Nephron (organoid): ENCODE data around the gene PIGU.
A peak's percentile ranks its signal among the peaks of the same experiment; 100 is the strongest.
"Not testable (repeated sequence)": the region's sequence is repeated elsewhere in the genome, so short reads cannot be mapped to it uniquely, and the experiment has no call there.

Source experiments
- H3K27ac Mint-ChIP-seq, 3 experiments: 2 replicates each; pipeline ENCODE4 v1.8.0; 2020; ENCODE audit warnings: mixed read lengths in 3 of 3, mild to moderate bottlenecking in 2 of 3, moderate library complexity in 1 of 3
- H3K27me3 Mint-ChIP-seq: 2 replicates; pipeline ENCODE4 v1.8.0; 2021; ENCODE audit warnings: low read depth, mild to moderate bottlenecking, moderate library complexity, mixed read lengths
- H3K36me3 Mint-ChIP-seq: 2 replicates; pipeline ENCODE4 v1.8.0; 2020; ENCODE audit warnings: low read depth, mixed read lengths
- H3K4me1 Mint-ChIP-seq: 2 replicates; pipeline ENCODE4 v1.8.0; 2020; ENCODE audit warnings: mixed read lengths
- H3K4me3 Mint-ChIP-seq, 3 experiments: 2 replicates each; pipeline ENCODE4 v1.8.0; 2020; ENCODE audit warnings: mild to moderate bottlenecking in 3 of 3, mixed read lengths in 3 of 3, moderate library complexity in 2 of 3
- H3K9me3 Mint-ChIP-seq: 2 replicates; pipeline ENCODE4 v1.8.0; 2020; ENCODE audit warnings: mixed read lengths
- CTCF ChIP-seq, 3 experiments: fragments of 200-600 bp; sonication (generic); IDR thresholded peaks; one replicate each; pipeline ENCODE4 v1.5.0; 2021; ENCODE audit warnings: antibody characterized with exemption in 3 of 3; ENCODE audit not compliant: unreplicated experiment in 3 of 3

The PIGU gene

GRCh38 chr20:34669094-34669493, 7.8 kb downstream of the PIGU start:
- peaks cover 7% of the 10 kb centered on the region for H3K9me3 Mint-ChIP-seq
- H3K36me3 Mint-ChIP-seq: peaks cover 22% of the 10 kb centered on the region
- H3K27ac Mint-ChIP-seq: no peak overlapping the region
- no peak overlapping the region for H3K4me3 Mint-ChIP-seq
- no peaks in the 10 kb centered on the region for H3K27me3 Mint-ChIP-seq
- no peaks in the 10 kb centered on the region for H3K4me1 Mint-ChIP-seq
- no peak for TF ChIP-seq CTCF (IDR thresholded peaks at IDR 0.05; ENCODE audit: unreplicated experiment in 3 of 3)

GRCh38 chr20:34664751-34665150, 12.1 kb downstream of the PIGU start:
- peaks cover 16% of the 10 kb centered on the region for H3K36me3 Mint-ChIP-seq
- not testable (repeated sequence) for H3K4me3 Mint-ChIP-seq, H3K9me3 Mint-ChIP-seq, H3K4me1 Mint-ChIP-seq, H3K27me3 Mint-ChIP-seq, H3K27ac Mint-ChIP-seq

GRCh38 chr20:34663213-34663943, 13.5 kb downstream of the PIGU start:
- Mint-ChIP-seq H3K4me1 (no peaks in the 10 kb centered on the region), H3K9me3 (peaks cover 4% of the 10 kb centered on the region), H3K36me3 (peaks cover 13% of the 10 kb centered on the region), H3K27me3 (no peaks in the 10 kb centered on the region), H3K4me3 (no peak overlapping the region), H3K27ac (no peak overlapping the region)
- no peak for TF ChIP-seq CTCF (IDR thresholded peaks at IDR 0.05; ENCODE audit: unreplicated experiment in 3 of 3)

GRCh38 chr20:34661811-34662210, 15.1 kb downstream of the PIGU start:
- H3K4me3 Mint-ChIP-seq, H3K9me3 Mint-ChIP-seq, H3K27ac Mint-ChIP-seq, H3K27me3 Mint-ChIP-seq, H3K4me1 Mint-ChIP-seq: not testable (repeated sequence)
- peaks cover 16% of the 10 kb centered on the region for H3K36me3 Mint-ChIP-seq

GRCh38 chr20:34658654-34659053, 18.2 kb downstream of the PIGU start:
- peaks cover 25% of the 10 kb centered on the region for H3K36me3 Mint-ChIP-seq
- H3K4me3 Mint-ChIP-seq, H3K9me3 Mint-ChIP-seq, H3K27me3 Mint-ChIP-seq, H3K27ac Mint-ChIP-seq, H3K4me1 Mint-ChIP-seq: not testable (repeated sequence)

GRCh38 chr20:34654207-34654744, 22.6 kb downstream of the PIGU start:
- H3K27ac Mint-ChIP-seq: peak overlapping the region; percentile 54 to 77 (median 67)
- H3K4me1 Mint-ChIP-seq: no peaks in the 10 kb centered on the region
- no peak for TF ChIP-seq CTCF (IDR thresholded peaks at IDR 0.05; ENCODE audit: unreplicated experiment in 3 of 3)

GRCh38 chr20:34651200-34651599, 25.7 kb downstream of the PIGU start:
- H3K36me3 Mint-ChIP-seq: peaks cover 47% of the 10 kb centered on the region
- no peaks in the 10 kb centered on the region for H3K27me3 Mint-ChIP-seq
- H3K4me1 Mint-ChIP-seq: no peaks in the 10 kb centered on the region
- no peak overlapping the region for H3K4me3 Mint-ChIP-seq
- no peak for TF ChIP-seq CTCF (IDR thresholded peaks at IDR 0.05; ENCODE audit: unreplicated experiment in 3 of 3)
- H3K27ac Mint-ChIP-seq: no peak overlapping the region
- H3K9me3 Mint-ChIP-seq: no peaks in the 10 kb centered on the region

More at GRCh38 chr20:34654207-34654744, 22.6 kb downstream of the PIGU start:
- Mint-ChIP-seq H3K4me3 (no peak overlapping the region), H3K27me3 (no peaks in the 10 kb centered on the region), H3K36me3 (peaks cover 50% of the 10 kb centered on the region), H3K9me3 (no peaks in the 10 kb centered on the region)
